Right hindlimb (tissue), 1 donor: ENCODE data around the gene LHFPL2.
A peak's percentile ranks its signal among the peaks of the same experiment; 100 is the strongest.

ENCODE experiments used
- DNase-seq: peaks from one replicate; pipeline ENCODE4 v3.0.0-alpha.2; 2018

Gene LHFPL2

DNA sequence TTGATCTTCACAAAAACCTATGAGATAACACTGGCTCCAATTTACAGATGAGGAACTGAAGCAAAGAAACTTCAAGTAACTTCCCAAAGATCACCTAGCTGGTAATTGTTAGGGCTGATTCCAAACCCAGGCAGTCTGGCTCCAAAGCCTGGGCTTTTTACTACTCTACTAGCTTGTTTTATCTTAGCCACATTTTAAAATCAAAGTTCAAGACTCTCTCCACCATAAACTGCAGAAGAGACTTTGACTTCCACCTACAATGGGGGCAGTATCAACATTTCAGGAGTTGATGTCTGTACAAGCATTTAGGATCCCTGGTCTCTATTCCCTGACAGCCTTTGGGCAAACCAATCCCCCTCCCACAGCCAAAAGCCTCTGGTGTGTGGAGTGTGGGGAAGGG is 33.8 kb downstream of the LHFPL2 start:
- DNase-seq: no peak

DNA sequence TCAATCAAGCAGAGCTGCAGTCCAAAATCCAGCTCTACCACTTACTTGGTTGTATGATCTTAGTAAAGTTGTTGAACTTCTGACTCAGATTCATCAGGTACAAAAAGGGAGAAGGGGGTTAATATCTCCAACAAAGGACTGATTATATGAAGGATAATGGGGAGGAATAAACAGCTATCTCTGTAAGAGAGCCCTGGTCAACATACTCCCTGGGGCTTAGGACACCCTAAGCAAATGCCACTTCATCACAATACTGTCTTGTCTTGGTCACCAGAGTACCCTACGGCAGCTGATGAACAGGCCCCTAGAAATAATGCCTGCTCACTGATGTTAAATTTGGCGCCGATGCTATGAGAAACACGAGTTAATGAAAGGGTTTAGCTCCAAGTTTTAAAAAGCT is 34.8 kb downstream of the LHFPL2 start:
- no peak for DNase-seq

DNA sequence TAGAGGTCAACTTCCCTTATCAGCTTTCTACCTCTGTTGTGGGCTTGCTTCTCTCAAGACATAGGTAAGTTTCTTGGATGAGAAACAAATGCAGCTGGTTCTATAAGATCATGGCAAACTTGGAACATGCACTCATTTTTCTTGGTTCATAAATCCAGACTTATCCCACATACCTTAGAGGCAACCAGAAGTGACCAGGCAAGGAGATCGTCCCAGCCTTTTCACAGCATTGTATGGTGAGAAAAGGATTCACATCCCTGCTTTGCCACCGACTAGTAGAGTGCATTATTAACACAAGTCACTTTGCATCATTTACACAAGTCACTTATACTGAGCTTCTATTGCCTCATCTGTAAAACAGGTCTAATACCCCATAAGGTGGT is 35.4 kb downstream of the LHFPL2 start:
- DNase-seq: no peak

DNA sequence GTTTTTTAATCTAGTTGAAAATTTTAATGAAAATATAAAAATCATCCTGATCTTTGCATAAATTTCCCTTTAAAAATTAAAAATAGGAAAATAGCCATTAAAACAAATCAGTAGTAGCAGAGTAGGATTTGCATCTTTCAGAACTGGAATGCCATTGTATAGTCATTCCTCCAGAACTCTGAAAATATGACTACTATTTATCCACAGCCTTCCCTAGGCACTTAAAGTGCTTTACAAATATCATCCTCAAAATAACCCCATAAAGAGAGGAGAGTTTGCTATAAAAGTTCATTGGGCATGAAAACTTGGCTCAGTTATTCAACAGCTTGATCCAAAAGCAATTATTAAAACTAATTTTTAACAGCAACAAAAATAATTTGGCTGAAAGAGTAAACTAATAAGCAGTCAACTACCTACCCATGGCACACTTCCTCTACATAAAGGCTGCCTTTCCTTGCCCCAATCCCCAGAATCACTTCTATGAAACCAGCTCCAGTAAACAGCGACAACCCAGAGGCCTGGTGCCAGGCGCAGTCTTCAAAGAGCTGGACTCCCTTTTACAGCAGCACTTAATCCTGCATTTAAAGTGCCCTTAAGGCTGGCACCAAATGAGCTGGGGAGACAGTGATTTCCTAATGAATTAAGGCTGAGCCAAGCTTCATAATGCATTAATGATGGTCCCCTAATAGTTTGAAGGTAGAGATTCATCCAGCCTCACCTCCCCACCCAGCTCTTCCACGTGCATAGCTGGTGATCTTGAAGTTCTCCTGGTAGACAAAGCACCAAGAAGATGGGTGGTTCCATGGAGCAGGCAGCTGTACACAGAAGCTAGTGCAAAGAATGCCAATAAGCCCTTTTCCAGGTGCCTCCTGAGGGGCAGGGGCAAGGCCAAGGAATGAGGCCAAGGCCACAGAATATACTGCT is 36.1 kb downstream of the LHFPL2 start:
- no peak for DNase-seq

DNA sequence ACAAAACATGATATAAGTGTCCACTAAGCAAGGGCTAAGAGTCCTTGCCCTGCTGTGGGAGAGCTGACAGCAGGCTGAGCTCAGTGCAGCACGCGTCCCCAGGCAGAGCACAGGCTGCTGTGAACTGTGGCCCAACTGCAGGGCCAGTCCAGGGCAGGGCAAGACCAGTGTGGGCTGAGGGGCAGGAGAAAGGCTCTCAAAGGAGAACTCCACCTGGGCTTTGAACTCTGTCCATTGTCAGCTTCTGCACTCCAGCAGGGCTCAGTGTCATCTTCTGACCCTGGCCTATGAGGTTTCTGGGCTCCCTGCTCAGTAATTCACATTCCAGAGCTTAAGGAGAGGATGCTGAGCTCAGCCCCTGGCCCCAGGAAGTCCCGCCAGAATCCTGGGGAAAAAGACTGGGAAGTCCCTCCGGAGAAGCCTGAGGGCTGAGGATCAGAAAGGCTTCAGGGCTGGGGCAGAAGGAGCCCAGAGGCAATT is 37.4 kb downstream of the LHFPL2 start:
- peak; percentile 39 for DNase-seq

DNA sequence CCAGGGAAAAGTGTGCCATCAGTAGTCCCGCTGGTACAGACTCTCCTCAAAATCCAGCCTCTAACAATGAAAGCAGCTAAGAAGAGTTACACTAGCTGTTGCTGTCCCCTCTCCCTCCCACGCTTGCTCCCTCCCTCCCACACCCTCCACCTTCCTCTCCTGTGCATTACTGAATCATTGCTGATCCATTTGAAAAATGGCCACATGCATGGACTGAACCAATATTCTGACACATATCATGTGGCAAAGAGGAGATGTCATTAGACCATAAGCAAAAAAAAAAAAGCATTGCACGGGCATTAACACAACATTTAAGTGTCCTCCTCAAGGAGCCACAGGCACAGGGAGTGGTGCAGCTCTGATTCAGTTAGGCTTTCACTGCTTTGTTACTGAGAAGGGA is 37.9 kb downstream of the LHFPL2 start:
- no peak for DNase-seq

DNA sequence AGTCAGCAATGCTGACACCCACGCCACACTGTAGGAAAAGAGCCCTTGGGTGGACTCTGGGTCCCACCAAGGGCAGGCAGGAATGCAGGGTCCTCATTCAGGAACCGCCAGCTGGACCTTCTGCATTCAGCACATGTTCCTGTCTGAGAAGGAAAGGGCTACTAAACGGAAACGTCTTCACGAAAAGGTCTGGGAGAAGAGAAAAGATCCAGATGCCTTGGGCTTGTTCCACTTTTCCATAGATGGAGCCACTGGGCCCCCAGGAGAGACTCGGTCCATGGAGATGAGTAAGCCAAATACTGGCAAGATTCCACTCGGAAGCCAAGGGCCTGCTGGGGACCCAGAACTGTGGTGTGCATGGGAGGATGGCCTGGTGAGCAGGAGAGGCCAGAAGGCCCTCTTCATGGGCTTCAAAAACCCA is 38.4 kb downstream of the LHFPL2 start:
- DNase-seq: no peak

DNA sequence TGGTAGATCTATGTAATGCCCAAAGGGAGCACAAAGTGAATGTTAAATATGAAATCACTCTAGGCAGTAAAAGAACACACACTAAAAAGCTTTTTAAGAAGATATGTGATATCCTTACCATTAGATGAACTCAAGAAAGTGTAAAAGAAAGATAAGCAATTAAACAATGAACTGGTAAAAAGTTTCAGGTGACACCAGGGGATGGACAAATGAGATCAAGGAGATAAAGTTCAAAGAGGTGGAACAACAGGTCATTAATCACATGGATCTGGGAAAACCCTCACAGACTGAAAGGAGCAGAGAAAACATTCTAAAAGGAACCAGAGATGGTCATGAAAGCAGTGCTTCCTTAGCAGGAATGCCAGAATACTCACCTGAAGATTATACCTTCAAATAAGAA is 40.7 kb downstream of the LHFPL2 start:
- DNase-seq: no peak

DNA sequence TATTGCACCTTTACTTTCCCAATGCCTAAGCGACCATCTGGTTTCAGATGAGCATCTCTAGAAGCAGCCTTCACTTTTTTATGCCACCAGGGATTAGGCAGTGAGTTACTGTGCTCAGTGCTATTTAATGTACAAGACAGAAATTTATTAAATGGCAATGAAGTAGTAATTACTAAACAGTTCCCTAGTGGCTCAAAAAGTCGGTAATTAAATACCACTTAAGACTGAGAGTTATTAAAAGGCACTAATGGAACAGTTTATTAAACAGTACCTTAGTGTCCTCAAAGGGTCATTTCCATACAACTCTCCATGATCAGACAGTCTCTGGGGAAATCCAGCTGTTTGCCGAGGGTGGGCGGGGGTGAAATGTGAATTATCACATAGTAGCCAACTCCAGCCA is 42.3 kb downstream of the LHFPL2 start:
- DNase-seq: no peak

DNA sequence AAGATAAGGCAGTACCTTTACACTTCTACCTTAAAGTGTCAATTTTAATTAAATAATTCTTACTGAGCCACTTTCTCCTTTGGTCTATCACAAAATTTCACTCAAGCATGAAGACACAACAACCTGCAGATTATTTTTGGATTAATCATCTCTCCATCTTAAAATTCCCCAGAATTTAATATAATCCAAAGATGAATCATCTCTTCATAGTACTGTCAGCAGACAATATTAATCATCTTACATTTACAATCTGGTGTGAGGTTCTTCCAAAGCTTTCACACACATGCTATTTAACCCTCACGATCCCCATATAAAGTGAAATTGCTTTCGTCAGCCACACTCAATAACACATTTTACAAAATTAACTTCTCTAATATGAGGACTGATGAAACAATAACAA is 43.0 kb downstream of the LHFPL2 start:
- DNase-seq: no peak

DNA sequence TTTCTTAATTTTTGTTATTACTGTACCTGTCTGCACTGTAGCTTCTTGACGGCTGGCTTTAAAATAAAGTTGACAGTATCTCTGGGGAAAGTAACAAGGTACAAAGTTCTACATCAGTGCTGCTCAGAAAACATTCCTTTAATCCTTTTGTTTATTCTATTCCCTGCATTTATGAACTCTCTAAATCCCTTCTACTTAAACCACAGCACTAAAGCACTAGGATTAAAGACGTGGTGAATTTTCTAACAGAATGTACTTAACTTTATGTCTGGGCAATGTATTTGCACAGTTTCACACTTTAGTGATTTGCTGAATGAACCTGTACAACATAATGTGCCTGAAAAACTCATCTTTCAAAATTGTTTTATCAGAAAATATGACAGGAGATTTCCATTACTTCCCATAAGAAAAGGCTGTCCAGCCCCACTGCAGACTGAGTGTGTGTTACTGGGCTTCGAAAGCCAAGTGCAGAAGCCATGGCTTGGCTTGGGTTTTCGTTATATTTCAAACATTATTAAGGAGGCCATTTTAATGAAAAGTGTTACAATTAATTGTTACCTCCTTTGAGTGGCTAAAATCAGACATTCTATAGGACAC is 43.8 kb downstream of the LHFPL2 start:
- DNase-seq: no peak

DNA sequence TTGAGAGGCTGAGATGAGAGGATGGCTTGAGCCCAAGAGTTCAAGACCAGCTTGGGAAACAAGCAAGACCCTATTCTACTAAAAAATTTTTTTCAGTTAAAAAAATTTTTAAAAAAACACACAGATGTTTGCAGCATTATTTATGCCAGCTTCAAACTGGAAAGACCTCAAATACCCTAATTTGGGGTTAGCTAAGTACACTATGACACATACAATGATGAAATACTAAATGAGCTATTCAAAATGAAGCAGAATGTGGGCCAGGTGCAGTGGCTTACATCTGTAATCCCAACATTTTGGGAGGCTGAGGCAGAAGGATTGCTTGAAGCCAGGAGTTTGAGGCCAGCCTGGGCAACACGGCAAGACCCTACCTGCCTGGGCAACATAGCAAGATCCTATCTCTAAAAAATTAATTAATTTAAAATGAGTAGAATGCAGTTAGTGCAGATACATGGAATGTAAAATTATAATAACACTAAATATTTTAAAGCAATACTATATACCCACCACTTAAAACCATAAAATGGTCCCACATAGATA is 44.9 kb downstream of the LHFPL2 start:
- no peak for DNase-seq

DNA sequence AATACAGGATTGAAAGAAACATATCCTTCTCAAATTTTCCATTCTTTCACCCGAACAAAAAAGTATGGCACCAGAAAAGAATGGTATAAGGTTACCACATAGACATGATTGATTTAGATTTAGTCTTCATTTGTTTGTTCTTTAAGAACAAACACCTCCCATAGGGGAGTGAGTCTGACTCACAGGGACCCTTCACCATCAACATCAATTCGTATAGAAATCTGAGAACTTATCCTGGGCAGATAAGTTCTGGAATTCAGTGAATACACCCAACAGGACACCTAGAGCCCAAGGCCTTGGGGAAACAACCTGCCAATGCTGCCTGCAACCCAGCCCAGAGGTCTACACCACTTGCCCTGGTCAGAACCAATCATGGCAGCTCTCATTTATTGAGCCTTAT is 46.2 kb downstream of the LHFPL2 start:
- DNase-seq: no peak

DNA sequence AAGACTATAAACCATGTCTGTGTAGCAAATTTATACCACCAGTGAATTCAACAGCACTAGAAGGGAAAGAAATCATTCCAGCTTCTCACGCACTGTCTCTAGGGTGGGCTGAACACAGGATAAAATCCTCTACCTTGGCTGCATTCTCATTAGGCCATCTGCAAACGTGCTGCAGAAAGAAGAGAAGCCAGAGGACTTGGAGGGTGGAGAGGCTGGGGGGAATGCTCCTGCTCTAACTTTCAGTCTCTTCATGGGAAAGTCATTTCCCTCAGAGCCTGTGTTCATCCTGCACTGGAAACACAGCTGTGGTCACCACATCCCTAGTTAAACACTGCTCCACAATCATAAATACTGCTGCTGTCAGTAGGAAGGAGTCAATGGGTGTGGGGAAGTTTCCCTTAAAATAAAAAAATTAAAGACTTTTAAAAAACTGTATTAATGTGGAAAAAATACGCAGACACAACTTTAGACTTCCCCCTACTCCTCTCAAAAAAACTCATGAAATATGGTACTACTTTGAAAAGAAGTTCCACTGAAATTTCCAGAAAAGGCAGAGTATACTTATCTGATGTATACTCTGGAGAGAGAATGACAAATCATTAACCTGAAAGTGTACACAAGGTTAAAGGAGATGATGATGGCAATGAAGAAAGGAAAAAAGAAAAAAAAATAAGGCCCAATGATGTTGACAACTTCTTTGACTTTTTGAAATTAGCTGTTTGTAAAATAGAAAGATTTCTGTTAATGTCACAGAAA is 46.8 kb downstream of the LHFPL2 start:
- peak; percentile 82 for DNase-seq

DNA sequence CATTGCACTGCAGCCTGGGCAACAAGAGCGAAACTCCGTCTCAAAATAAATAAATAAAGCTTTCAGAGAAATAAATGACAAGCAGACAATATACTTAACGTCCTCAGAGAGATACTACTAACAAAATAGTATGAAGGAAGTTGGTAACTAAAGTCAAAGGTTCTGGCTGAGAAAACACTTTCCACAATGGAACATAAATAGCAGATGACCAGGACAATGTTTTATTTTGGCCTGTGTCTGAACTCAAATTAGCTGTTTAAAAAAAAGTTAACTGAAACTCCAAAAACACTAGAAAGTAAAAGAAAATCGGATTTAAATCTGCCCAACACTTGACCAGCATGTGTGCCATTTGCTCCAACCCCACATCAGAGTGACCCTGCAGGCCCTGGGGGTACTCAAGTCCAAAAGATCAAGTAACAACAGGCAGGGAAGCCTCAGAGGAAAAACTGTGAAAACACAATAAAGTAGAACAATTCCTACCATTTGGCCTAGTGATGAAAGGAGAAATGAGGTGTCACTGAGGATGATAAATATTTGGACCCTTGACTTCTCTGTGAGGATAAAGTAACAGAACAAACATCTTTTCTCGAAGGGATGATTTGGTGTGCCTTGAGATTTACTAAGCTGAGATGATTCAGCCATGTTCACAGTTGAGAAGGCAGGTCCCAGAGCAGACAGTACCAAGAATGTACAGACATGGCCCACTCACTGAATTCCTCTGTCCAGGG is 47.7 kb downstream of the LHFPL2 start:
- DNase-seq: no peak

DNA sequence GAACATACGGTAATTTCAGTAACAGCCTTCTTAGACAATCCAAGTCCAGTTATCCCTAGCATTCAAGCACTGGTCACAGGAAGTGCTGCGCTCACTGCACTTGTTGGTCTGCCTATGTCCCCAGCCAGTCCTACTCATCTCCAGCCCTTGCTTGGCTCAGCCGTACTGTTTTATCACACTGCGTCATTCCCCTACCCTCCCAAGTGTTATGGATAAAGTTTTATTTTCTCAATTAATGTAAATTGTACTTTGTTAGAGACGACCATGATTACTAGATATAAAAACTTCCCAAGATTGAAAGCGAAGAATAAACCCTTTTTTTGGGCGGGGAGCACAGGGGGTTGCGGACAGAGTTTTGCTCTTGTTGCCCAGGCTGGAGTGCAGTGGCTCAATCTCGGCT is 49.6 kb downstream of the LHFPL2 start:
- no peak for DNase-seq

DNA sequence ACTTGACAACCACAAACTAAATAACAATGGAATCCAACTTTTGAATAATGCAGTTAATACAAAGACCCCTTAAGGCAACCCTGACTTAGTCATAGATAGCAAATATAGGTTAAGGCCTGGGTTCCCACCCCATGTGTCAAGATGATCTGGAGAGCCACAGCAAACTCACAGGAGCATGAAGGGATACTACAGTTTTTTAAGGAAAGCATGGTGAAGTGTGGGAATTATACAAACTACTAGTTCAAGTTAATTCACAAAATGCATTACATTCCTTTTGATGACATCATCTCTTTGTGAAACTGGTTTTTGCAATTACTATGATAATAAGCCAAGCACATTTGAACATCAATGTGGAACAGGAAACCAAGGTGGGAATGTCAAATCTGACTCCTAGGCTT is 50.6 kb downstream of the LHFPL2 start:
- DNase-seq: no peak

DNA sequence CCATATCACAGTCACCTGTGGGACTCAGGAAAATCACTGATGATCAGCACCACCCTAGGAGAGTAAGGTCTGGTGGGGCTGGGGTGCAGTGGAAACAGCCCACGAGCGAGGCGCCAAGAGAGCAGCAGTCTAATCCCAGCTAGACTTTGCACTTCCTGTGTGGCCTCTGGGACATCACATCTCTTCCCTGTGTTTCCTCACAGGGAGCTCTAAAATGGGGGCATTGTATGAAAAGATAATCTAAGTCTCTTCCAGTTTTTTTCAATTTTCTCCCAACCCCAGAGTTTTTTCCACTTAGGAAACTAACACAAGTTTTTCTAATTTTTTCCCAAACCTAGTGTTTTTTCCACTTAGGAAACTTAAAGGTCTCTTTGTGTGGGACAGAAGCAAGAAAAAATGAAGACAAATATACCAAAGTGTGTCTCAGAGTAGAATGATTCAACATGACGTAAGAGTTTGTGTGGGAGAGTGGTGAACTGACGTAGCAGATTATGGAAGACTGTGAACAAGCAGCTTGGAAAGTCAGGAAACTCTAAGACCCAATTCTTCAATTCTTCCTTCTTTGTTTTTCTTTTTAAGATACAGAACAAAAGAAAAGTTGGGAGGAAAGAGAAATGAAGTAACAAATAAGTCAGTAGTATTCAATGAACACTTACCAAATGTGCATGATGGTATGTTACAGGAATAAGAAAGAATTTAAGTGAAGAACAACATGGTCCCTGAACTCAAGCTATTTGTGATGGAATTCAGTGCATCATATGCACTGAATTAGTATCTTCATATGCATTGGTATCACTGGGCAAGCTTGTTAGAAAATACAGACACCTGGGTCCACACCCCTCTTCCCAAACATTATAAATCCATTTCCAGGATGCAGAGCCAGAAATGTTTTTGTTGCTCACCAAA is 51.3 kb downstream of the LHFPL2 start:
- DNase-seq: no peak

DNA sequence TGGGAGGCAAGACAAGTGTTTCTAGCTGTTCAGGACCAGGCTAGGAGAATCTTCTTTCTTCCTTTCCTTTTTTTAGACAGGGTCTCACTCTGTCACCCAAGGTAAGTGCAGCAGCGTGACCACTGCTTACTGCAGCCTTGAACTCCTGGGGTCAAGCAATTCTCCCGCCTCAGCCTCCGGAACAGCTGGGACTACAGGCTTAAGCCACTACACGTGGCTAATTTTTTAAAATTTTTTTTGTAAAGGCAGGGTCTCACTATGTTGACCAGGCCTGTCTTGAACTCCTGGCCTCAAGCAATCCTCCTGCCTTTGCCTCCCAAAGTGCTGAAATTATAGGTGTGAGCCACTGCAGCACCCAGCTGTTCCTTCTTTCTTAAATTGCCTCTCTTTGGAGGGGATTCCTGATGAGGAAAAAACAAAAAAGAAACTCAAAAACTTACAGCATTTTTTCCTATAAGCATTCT is 53.1 kb downstream of the LHFPL2 start:
- no peak for DNase-seq

DNA sequence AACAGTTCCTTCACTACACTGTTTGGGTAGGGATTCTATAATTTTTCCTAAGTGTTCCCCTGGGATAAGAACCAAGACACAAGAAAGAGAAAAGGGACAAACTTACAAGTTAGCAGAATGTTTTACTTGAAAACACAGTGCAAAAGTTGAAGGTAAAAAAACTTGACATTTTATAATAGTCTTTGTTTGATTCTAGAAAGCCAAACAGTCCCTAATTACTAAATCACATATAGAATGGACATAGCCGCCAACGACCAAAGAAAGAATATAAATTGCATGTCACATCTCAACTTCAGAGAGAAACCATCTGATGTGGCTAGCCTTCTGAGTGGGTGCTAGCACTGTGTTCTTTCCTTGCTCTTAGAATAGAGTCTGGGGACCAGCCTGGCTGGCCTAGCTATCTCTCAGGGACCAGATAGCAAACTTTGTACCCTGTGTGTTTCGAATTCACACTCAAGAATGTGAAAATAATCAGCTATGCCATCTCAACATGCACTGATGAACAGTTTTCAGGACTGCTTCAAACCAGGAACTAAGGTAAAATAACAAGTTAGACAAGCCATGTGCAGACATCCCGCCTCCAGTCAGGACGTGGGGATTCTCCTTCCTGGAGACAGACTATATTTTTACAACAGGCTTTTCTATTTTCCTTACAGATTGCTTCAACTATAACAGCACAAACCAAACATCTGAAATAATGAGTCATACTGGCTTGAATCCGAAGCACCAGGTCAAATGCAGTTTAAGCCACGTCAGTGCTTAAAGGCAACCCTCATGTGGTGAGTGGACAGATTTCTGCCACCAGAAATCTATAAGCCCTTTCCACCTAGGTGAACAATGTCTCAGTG is 53.7 kb downstream of the LHFPL2 start:
- DNase-seq: peak; percentile 90

DNA sequence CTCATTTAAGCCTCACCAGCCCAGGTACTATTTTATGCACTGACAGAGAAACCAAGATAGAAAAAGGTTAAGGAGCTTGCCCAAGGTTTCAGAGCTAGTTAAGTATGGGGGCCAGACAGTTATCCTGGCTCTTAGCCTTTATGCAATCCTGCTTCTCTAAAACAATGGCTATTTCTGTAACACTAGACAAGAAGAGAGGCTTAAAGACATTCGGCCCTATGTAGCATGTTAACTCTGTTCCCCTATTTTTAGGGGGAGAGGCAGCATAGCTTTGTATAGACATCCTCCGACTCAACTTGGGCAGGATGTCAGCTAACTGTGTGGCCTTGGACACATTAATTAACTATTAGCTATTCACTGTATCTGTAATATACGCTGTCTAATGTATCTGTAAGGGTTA is 54.6 kb downstream of the LHFPL2 start:
- DNase-seq: no peak
